ENCODE data around the gene CPZ.
"Not testable (repeated sequence)": the region's sequence is repeated elsewhere in the genome, so short reads cannot be mapped to it uniquely, and the experiment has no call there.

The CPZ gene

GRCh38 chr4:8641256-8641655 is 48.7 kb downstream of the CPZ start:
- DNase-seq = no peak

DNA sequence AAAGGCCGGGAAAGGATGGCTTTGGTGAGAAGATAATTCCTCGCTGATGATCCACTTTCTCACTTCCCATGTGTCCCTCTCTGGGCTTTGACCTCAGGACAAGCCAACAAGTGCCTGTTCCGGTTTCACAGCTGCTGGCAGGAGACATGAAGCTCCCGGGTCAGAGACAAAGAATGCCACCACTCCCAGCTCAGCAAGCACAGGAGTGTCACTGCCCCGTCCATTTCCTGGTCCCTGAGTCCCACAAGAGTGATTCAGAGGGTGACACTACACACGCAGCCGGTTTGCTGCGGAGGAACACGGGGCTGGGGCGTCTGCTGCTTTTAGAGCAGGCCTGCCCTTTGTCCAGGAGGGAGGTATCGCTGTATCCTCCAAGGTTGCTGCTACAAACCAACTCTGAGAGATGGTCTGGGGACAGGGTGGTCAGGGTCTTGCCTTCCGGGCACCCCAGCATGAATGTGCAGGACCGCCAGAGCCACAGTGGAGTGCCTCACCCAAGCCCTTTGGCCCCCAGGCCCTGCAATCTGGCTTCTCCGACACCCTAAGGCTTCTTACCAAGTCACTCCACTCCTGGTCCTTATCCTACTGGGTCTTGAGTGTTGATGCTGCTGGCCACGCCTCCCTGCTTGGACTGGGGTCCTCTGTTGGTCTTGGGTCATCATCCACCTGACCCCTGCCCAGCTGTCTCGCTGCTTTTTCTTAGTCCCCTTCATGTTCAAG is 49.5 kb downstream of the CPZ start:
- DNase-seq = no peak

GRCh38 chr4:8642651-8643321 is 50.2 kb downstream of the CPZ start:
- no peak for DNase-seq

DNA sequence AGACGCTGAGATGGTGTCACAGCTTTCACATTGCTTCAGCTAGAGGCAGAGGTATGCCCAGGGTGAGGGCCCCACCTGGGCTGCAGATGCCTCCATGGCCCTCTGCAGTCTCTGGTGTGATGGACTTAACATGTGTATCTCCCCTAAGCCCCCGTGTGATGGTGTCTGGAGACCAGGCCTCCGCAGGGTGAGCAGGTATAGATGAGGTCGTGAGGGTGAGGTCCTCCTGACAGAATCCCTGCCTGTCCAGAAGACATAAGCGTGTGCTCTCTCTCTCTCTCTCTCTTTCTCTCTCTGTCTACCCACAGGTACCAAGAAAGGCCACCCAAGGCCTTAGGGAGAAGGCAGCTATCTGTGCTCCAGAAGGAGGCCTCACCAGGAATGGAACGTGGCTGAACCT is 50.9 kb downstream of the CPZ start:
- no peak for DNase-seq

DNA sequence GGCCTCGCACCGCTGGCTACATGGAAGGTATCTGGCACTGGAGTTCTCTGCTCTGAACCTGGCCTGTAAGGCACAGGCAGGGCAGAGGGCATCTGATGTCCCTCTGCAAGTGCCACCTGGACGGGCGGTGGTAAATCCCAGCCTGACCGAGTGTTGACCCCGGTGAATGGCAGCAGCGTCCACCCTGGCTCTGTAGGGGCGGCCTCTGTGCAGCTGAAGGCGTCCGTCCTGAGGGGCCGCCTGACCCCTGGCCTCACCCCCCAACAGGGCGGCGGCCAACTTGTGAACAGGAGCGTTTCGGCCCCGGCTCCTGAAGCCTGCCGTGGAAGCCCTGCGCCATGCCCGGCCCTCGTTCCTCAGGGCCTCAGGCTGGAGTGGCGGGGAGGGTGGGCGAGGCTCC is 51.4 kb downstream of the CPZ start:
- DNase-seq = no peak

- DNase-seq = no peak
Observed at GRCh38 chr4:8644461-8644891, 51.9 kb downstream of the CPZ start.

DNA sequence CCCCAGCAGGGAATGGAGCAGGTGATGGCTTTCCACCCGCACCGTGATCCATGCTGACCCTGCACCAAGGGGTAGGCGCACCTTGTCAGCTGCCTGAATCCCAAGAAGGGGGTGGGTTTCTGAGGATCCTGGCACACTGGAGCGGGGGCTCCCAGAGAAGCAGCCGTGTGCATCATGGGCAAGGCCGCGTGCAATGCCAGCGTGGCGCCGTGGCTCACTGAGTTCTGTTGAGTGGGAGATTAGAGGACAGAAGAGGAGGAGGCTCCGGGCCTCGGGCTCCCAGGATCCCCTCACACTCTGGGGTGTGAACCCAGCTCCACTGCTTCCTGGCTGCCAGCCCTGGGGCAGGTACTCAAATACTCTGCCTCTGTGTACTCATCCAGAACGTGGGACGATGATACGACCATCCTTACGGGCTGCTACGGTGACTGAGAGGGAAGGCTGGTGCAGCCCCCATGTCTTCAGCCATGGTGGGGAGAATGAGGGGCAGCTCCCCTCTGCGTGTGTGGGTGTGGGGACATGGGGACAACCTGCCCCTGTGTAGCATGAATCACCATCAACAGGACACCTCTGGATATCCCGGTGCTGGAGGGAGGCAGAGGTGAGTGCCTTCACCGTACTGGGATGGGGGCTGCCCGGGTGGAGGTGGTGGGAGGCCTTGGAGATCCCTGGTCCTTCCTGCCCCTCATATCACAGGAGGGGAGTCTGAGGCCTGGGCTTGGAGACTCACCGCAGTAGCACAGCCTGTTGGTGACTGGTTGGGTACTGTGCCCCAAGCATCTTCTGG is 52.6 kb downstream of the CPZ start:
- no peak for DNase-seq

GRCh38 chr4:8645753-8646124 is 53.2 kb downstream of the CPZ start:
- DNase-seq = no peak

GRCh38 chr4:8646296-8647093 is 53.9 kb downstream of the CPZ start:
- no peak for DNase-seq

DNA sequence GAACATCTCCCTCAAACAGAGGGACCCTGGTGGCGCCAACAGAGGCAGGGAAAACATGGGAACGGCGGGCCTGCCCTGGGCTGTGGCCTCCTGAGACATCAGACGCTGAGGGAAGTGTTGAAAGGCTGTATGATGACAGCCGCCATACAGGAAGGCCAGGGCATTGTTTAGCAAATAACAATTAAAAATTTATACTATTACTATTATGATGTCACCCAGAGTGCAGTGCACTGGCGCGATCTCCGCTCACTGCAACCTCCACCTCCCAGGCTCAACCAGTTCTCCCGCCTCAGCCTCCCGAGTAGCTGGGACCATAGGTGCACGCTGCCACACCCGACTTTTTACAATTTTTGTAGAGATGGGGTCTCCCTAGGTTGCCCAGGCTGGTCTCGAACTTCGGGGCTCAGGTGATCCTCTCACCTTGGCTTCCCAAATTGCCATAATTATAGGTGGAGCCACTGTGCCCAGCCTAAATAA is 54.6 kb downstream of the CPZ start:
- no peak for DNase-seq

DNA sequence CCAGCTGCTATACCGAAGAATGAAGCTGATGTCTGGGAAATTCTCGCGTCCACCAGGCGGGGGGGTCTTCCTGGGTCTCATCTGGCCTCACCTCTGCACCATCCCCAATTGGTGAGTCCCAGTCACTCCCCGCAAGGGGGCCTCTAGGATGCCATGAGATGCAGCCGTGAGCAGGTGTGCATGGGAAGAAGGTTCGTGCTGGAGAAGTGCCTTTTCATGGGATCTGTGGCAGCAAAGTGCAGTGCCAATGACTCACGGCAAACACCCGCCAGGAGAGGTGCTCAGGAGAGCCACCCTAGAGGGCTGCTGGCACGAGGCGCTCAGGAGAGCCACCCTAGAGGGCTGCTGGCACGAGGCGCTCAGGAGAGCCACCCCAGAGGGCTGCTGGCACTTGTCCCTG is 55.1 kb downstream of the CPZ start:
- no peak for DNase-seq

- no peak for DNase-seq
Observed at GRCh38 chr4:8648296-8648695, 55.7 kb downstream of the CPZ start.

DNA sequence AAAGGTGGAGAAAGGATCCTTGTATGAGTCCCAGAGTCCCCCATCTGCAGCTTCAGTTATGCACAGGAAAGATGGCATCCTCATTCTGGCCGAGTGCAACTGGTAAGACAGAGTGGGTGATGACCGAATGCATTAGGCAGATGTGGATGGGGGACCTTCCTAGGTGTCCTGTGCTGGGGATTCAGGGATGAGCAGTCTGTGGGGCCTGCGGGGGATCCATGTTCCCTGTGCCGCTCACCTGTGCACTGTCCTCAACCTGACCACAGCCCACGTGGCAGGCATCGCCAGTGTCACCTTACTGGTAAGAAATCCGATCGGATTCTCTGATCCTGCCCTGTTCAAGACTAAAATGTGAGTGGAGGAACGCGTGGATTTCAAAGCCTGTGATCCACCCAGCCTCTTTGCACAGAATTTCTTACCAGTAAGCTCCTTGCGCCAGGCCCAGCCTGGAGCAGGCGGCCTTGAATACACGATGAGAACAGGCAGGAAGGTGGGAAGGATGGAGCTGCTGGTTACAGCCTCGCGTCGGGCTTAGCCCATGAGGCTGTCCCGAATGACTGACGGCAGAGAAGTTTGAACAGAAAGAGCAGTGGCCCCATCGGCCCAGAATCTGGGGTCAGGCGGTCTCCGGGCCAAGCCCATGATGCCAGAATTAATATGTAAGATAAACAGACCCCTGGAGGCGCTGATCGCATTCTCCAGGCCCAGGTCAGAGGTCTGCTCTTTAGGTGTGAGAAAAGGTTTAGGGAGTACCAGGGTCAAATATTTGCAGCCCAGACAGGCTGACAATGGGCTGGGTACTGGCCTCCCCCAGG is 56.5 kb downstream of the CPZ start:
- no peak for DNase-seq

GRCh38 chr4:8649631-8650361 is 57.2 kb downstream of the CPZ start:
- DNase-seq = no peak

DNA sequence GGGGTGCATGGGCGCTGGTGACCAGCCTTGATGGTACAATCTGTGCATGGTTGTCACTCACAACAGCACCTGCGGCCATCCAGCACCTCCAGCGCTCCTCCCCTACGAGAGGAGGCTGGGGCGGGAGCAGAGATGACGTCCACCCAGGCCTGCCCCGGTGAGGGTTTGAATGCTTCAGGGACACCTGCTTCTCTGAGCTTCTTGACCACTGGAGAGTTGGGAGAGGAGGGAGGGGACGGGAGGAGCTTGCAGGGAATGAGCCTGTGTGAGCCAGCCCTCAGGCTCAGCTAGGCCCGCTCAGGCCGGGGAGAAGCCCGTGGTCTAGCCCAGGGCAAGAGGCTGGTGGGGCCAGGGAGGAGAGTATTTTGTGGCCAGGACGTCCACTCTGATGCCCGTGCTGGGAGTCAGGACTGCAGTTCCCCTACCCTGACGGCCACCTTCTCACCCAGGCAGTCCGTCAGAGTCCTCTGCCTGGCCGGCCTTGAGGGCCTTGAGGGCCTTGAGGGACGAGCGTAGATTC is 59.2 kb downstream of the CPZ start:
- no peak for DNase-seq

DNA sequence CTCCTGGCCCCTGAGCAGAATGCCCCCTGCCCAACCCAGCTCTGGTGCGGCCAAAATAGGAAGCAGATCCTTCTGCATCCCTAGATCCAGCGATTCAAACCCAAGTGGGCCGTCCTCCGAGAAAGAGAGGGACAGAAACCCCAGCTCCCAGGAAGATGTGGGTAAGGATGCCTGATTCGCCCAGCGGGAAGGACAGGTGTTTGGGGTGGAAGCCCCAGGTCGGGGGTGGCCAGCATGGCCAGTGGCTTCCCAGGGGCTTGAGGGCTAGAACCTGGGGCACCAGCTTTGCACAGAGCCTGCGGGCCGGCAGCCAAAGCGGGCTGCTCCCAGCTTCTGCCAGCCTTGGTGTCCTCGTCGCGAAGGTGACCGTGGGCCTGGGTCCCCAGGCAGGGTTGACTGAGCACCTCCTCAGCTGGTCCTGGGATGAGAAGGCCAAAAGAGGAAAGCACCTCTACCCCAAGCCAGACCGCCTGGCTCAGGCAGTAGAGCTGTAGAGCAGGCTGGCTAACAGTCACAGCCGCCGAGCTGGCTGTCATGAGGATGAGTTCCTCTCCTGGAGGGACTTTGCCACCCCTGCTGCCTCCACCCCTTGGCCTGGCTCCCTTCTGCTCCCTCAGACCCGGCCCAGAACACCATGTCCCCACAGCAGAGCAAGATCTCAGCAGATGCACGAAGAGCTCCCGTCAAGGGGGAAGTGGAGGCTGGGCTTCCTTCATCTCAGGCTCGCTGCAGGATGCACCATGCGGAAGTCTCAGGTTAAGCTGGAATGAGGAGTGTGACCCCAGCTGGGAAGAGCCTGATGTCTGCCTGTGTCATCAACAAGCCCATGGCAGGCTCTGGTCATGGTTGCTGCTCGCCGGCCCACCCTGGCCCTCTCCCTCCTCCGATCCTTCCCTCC is 59.9 kb downstream of the CPZ start:
- DNase-seq = no peak

GRCh38 chr4:8653326-8654000 is 60.9 kb downstream of the CPZ start:
- DNase-seq = no peak

DNA sequence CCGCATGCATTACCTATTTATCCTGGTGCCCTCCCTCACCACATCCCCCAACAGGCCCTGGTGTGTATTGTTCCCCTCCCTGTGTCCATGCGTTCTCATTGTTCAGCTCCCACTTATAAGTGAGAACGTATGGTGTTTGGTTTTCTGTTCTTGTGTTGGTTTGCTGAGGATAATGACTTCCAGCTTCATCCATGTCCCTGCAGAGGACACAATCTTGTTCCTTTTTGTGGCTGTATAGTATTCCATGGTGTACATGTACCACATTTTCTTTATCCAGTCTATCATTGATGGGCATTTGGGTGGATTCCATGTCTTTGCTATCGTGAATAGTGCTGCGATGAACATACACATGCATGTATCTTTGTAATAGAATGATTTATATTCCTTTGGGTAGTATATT is 61.6 kb downstream of the CPZ start:
- DNase-seq = not testable (repeated sequence)

GRCh38 chr4:8655411-8656184 is 63.0 kb downstream of the CPZ start:
- no peak for DNase-seq
